NCI-H1417 treated with DMSO at 0.1 percent for 48 hours (cell line): Measurements from ENCODE around the gene ARF6.
"Not testable (repeated sequence)": the region's sequence is repeated elsewhere in the genome, so short reads cannot be mapped to it uniquely, and the experiment has no call there.

Experiments
- DNase-seq: peaks from one replicate; lab custom pipeline; 2025; lab: John Stamatoyannopoulos, UW

The ARF6 gene

GRCh38 chr14:49907186-49907585, 14.3 kb downstream of the ARF6 start:
- no peak for DNase-seq

GRCh38 chr14:49908433-49908782, 15.5 kb downstream of the ARF6 start:
- no peak for DNase-seq

- DNase-seq: no peak
Observed at GRCh38 chr14:49909016-49909415, 16.1 kb downstream of the ARF6 start.

- DNase-seq: no peak
Observed at GRCh38 chr14:49915085-49915484, 22.2 kb downstream of the ARF6 start.

GRCh38 chr14:49918706-49919105, 25.8 kb downstream of the ARF6 start:
- DNase-seq: no peak

GRCh38 chr14:49919825-49920659, 27.2 kb downstream of the ARF6 start:
- no peak for DNase-seq

- no peak for DNase-seq
Observed at GRCh38 chr14:49920935-49921334, 28.1 kb downstream of the ARF6 start.

GRCh38 chr14:49921401-49921800, 28.5 kb downstream of the ARF6 start:
- no peak for DNase-seq

- no peak for DNase-seq
Observed at GRCh38 chr14:49923442-49923841, 30.6 kb downstream of the ARF6 start.

GRCh38 chr14:49923881-49924280, 31.0 kb downstream of the ARF6 start:
- DNase-seq: no peak

- no peak for DNase-seq
Observed at GRCh38 chr14:49924852-49925251, 32.0 kb downstream of the ARF6 start.

GRCh38 chr14:49926803-49927202, 33.9 kb downstream of the ARF6 start:
- DNase-seq: no peak

GRCh38 chr14:49928015-49928414, 35.1 kb downstream of the ARF6 start:
- no peak for DNase-seq

- no peak for DNase-seq
Observed at GRCh38 chr14:49930720-49931119, 37.8 kb downstream of the ARF6 start.

- DNase-seq: no peak
Observed at GRCh38 chr14:49931523-49931922, 38.6 kb downstream of the ARF6 start.

GRCh38 chr14:49933128-49933527, 40.2 kb downstream of the ARF6 start:
- DNase-seq: no peak

GRCh38 chr14:49933704-49934103, 40.8 kb downstream of the ARF6 start:
- no peak for DNase-seq

GRCh38 chr14:49934646-49935045, 41.8 kb downstream of the ARF6 start:
- DNase-seq: no peak

GRCh38 chr14:49935526-49935925, 42.6 kb downstream of the ARF6 start:
- no peak for DNase-seq

- DNase-seq: not testable (repeated sequence)
Observed at GRCh38 chr14:49936246-49936645, 43.4 kb downstream of the ARF6 start.

GRCh38 chr14:49936882-49937281, 44.0 kb downstream of the ARF6 start:
- not testable (repeated sequence) for DNase-seq

- not testable (repeated sequence) for DNase-seq
Observed at GRCh38 chr14:49939215-49939614, 46.3 kb downstream of the ARF6 start.

- DNase-seq: no peak
Observed at GRCh38 chr14:49939884-49940510, 47.1 kb downstream of the ARF6 start.
